Body of pancreas (tissue), 4 donors: ENCODE data around the gene KLF7.

Source experiments
- CTCF ChIP-seq, 7 experiments: fragments of 450-650 bp in 4 of 7; fragments of 200-600 bp in 3 of 7; sonication (generic) in 3 of 7; IDR thresholded peaks; one replicate each; pipeline ENCODE4 v1.5.1; 2016 to 2019; ENCODE audit warnings: antibody characterized with exemption in 7 of 7
- POLR2A ChIP-seq, 3 donors: fragments of 450-650 bp; IDR thresholded peaks; one replicate each; pipeline ENCODE4 v1.6.1; 2016; ENCODE audit warnings: antibody characterized with exemption in 3 of 3, mild to moderate bottlenecking in 2 of 3

DNA sequence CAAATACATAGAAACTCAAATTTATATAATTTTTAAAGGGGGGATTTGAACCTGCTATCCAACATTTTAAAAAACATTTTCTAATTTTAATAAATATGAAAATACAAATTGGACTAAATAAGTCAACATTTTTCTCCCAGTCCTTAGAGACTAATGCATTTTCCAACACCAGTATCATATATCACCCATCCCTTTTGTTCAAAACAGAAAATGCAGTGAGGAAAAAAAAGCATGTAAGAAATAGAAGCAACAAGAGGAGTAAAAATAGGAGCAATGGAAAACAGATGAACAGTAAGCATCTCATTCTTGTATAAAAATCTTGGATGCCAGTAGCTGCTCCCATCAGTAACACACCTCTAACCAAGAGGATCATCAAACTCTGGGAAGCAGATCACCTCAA is 25.5 kb downstream of the KLF7 start:
- TF ChIP-seq CTCF (IDR thresholded peaks at IDR 0.05) (no peak), POLR2A (IDR thresholded peaks at IDR 0.05) (no peak)
